ENCODE results near the gene FURIN.
"Not testable (repeated sequence)": the region's sequence is repeated elsewhere in the genome, so short reads cannot be mapped to it uniquely, and the experiment has no call there.

FURIN gene

DNA sequence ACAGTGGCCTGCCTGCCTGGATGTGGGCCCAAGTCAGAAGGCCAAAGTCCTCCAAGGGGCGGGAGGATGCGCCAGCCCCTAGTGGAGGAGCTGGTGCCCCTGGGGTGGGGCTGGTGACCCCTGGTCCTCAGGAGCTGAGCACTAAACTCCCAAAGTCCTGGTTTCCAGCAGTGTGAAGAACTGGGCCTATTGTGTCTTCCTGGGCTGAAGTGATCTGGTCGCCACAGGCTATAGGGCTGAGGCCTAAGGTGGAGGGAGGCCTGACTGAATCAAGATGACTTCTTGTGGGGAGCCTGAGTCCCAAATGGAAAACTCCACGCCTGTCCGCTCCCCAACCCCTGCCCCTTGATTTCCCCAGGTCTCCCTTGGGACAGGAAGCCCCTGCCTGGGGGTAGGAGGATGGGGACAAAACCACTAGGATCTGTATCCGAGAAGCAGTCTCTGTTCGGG, 15.2 kb downstream of the FURIN start:
- DNase-seq (ENCODE audit: low read depth) = no peak

DNA sequence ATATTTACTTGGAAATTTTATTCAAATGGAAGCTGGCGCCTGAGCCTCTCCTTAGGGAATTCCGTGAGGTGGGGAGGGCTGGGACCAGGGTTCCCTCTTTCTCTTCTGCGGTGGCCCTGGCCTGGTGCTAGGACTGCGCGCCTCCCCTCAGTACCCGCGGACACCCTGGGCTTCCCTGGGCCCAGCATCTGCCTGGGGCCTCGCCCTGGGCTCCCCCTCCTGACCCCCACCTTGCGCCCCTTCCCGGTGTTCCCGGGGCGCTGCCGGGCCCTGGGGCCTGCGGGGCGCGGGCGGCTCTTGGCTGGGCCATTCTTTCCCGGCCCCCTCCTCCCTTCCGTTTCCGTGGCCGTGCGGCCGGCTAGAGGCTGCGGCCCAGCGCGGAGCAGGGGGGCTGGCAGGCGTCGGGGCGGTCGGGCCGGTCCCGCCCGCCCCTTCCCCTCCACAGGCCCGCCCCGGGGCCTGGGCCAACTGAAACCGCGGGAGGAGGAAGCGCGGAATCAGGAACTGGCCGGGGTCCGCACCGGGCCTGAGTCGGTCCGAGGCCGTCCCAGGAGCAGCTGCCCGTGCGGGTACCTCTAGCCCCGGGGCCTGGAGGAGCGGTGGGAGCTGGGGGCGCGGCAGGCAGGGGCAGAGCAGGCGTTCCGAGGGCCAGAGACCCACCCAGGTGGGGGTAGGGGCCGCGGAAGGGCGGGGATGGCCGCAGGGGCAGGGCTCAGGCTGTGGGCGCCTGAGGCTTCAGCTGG, 15.8 kb downstream of the FURIN start, which contains the start of gene FES:
TSS of gene FES (plus strand) at position 529 of the 743 bp plus-strand sequence. CDS start 542 bp downstream, outside the sequence.
- DNase-seq (ENCODE audit: low read depth) = no peak

DNA sequence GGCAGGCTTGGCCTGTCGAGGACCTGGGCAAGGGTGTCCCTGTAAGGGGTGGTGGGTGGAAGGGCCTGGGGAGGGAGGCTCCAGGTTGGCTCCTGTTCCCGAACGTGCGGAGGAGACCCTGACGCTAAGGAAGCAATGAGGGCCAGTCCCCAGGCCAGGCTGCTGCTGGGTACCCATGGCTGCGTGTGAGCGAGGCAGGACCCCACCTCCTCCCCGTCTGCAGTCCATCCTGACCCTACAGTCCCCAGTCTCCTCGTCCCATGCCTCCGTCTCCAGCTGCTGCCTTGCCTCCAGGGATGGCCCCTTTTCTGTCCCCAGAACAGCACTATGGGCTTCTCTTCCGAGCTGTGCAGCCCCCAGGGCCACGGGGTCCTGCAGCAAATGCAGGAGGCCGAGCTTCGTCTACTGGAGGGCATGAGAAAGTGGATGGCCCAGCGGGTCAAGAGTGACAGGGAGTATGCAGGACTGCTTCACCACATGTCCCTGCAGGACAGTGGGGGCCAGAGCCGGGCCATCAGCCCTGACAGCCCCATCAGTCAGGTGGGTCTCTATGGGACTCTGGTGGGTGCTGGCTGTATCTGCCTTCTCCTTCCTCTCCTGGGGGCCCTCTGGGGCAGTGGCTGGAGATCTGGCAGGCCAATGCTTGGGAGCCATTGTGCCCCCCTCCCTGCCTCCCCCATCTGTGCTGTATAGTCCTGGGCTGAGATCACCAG, 16.5 kb downstream of the FURIN start:
- no peak for DNase-seq (ENCODE audit: low read depth)

DNA sequence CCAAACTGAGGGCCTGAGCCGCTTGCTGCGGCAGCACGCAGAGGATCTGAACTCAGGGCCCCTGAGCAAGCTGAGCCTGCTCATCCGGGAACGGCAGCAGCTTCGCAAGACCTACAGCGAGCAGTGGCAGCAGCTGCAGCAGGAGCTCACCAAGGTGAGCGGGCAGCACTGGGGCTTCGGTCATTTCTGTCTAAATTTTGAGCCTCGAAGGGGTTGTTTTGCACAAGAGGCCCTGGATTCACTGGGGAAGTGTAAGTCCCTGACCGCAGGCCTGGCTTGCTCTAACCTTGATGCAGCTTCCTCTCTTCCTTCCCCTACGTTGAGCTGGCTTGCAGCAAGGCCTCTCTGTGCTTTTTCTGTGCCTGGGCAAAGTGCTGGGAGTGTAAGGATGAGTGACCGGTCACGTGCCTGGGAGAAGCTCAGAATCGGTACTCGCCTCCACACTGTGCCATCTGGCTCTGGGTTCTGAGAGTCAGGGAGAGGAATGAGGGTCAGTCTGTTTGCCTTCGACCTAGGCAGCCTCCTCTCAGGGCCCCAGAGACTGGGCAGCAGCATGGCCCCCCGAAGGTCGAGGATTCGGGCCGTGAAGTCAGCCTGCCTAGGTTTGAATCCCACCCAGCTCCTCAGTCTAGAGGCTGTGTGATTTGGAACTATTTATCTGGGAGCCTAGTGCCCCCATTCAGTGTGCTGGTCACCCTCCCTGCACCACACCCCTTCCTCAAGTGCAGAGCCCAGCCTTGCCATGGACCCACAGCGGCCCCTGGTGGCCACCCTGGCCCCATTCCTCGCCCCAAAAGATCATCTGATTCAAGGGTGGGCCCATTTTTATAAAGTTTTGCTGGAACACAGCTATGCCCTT, 17.3 kb downstream of the FURIN start:
- DNase-seq (ENCODE audit: low read depth) = peak; percentile 74

DNA sequence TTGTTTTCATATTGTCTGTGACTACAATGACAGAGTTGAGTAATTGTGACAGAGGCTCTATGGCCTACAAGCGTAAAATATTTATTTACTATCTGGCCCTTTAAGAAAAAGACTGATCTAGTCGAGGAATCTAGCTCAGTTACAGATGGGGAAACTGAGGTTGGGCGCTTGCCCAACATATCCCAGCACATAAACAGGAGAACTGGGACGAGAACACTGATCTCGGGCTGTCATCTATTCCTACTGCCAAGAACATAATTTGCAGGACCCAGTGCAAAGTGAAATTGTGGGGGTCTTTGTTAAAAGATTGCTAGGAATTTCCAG, 17.9 kb downstream of the FURIN start:
- no peak for DNase-seq (ENCODE audit: low read depth)

DNA sequence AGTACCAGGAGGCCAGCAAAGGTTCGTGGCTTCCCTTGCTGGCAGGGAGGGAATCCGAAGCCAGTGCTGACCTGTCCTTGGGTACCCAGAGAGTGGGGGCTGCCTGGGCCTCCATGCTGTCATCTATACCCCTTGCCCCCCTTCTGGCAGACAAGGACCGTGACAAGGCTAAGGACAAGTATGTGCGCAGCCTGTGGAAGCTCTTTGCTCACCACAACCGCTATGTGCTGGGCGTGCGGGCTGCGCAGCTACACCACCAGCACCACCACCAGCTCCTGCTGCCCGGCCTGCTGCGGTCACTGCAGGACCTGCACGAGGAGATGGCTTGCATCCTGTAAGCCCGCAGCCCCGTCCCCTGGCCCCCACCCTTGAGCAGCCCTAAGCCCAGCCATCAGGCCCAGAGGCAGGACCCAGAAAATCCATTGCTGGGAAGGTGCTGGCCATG, 18.7 kb downstream of the FURIN start:
- DNase-seq (ENCODE audit: low read depth) = no peak

DNA sequence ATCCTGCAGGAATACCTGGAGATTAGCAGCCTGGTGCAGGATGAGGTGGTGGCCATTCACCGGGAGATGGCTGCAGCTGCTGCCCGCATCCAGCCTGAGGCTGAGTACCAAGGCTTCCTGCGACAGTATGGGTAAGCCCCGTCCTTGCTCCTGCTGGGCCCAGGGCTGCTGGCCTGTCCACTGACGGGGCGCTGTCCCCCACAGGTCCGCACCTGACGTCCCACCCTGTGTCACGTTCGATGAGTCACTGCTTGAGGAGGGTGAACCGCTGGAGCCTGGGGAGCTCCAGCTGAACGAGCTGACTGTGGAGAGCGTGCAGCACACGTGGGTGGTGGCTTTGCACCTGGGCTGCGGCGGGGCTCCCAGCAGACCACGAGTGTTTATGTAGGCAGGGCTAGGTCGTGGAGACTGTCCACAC, 20.9 kb downstream of the FURIN start:
- DNase-seq (ENCODE audit: low read depth) = no peak

DNA sequence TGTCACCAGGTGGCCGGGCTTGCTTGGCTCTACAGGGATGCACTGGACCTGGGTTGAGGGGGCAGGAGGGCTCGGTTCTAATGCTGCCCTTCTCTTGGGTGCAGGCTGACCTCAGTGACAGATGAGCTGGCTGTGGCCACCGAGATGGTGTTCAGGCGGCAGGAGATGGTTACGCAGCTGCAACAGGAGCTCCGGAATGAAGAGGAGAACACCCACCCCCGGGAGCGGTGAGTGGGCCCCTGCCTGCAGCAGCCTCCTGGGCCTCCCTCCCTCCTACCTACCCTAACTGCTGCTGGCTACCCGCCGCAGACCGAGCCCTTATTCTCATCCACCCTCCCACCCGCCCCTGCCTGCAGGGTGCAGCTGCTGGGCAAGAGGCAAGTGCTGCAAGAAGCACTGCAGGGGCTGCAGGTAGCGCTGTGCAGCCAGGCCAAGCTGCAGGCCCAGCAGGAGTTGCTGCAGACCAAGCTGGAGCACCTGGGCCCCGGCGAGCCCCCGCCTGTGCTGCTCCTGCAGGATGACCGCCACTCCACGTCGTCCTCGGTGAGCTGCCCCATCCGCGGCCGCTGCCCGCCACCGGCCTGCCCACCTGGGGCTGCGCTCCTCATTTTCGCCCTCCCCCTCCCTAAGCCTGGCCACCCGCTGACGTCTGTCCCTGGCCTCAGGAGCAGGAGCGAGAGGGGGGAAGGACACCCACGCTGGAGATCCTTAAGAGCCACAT, 21.5 kb downstream of the FURIN start:
- no peak for DNase-seq (ENCODE audit: low read depth)

DNA sequence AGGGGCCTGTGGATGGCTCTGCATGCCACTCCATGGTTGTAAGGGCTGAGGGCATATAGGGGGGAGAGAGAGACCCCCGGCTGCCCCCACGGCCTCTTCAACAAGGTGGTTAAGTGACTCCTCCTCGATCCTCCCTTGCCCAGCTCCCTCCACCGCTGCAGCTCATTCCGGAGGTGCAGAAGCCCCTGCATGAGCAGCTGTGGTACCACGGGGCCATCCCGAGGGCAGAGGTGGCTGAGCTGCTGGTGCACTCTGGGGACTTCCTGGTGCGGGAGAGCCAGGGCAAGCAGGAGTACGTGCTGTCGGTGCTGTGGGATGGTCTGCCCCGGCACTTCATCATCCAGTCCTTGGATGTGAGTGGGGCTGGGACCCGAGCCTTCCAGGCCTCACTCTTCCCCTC, 22.5 kb downstream of the FURIN start:
- no peak for DNase-seq (ENCODE audit: low read depth)

DNA sequence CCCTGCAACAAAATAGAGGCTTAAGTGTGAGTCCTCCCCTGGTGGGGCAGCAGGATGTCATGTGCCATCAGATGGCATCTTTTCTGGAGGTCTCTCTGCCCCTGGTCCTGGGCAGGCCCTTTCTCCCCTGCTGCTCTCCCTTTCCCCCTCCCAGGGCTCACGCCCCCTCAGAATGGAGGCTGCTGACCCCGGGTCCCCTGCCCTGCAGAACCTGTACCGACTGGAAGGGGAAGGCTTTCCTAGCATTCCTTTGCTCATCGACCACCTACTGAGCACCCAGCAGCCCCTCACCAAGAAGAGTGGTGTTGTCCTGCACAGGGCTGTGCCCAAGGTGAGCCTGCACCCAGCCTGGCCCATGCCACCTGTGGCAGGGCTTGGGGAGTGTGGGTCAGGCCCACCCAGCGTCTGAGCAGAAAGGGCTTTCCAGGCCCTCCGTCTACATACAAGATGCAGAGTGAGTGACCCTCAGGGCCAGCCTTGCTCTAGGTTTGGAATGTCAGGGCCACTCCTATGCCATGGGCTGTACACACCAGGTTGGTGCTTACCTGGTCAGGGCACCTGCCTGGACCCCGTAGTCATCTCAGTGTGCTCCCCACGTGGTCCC, 23.1 kb downstream of the FURIN start:
- DNase-seq (ENCODE audit: low read depth) = no peak

DNA sequence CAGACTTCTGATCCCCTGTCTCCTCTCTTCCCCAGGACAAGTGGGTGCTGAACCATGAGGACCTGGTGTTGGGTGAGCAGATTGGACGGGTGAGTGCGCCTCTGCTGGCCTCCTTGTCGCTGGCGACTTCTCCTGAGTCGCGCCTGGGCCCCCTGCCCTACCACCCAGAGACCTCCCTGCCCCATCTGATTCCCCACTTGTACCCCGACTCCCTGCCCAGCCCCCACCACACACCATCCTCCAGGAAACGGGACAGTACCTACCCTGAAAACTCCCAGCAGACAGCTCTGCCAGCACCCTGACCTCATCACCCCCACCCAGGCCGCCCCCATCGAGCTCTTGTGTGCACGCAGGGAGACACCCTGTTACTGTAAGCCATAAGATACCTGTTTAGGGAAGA, 23.6 kb downstream of the FURIN start:
- DNase-seq (ENCODE audit: low read depth) = no peak

DNA sequence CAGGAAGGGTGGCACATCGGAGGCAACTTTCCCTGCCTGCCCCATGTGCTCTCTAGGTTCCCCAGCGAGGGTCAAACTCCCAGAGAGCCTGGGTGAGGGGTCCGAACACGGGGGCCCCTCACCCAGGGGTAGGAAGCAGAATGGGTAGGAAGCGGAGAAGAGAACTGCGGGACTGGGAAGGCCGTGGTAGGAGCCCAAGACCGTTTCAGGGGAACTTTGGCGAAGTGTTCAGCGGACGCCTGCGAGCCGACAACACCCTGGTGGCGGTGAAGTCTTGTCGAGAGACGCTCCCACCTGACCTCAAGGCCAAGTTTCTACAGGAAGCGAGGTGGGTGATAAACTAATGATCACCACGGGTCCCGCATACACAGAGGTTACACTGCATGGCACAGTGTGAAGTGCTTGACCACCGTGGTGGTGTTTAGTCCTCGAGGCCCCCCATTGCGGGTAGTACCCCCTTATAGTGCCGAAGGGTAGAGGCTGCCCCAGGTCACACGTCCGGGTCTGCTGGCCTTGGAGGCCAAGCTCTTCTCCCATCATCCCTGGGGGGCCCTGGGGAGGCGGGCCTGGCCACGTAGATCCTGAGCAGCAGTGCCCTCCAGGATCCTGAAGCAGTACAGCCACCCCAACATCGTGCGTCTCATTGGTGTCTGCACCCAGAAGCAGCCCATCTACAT, 24.2 kb downstream of the FURIN start:
- no peak for DNase-seq (ENCODE audit: low read depth)

DNA sequence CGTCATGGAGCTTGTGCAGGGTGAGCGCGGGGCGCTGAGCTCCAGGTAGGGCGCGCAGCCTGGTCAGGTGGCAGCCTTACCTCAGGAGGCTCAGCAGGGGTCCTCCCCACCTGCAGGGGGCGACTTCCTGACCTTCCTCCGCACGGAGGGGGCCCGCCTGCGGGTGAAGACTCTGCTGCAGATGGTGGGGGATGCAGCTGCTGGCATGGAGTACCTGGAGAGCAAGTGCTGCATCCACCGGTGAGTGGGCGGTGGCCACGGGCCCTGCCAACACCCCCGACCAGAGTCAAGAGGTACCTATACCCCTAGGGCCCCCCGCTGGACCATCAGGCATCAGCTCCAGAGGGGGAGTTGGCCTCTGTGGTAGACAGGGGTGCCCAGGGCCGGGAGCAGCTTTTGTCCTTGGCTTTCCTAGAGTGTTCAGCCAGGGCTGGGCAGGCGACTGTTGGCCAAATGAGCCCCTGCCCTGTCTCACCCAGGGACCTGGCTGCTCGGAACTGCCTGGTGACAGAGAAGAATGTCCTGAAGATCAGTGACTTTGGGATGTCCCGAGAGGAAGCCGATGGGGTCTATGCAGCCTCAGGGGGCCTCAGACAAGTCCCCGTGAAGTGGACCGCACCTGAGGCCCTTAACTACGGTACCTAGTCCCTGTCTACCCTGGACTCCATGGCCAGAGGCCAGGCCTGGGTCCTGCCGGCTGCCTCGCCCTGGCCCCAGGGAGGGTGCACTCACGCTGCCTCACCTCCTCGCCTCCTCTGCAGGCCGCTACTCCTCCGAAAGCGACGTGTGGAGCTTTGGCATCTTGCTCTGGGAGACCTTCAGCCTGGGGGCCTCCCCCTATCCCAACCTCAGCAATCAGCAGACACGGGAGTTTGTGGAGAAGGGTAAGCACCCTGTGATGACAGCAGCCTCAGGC, 25.0 kb downstream of the FURIN start:
- no peak for DNase-seq (ENCODE audit: low read depth)

DNA sequence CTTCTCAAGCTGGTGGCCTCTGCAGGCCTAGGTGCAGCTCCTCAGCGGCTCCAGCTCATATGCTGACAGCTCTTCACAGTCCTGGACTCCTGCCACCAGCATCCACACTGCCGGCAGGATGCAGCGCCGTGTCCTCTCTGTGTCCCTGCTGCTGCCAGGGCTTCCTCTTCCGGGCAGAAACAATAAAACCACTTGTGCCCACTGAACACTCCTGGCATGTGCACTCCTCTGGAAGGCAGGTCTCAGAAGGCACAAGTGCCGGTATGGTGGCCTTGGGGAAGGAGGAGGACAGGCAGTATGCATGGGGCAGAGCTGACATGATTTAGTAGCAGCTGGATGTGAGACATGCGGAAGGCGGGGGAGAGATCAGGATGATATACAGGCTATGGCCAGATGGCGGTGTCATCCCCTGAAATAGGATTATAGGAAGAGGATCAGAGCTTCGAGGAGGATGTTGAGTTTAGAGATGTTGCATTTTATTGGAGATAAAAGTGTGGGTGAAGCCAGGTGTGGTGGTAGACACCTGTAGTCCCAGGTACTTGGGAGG, 27.3 kb downstream of the FURIN start:
- DNase-seq (ENCODE audit: low read depth) = no peak

DNA sequence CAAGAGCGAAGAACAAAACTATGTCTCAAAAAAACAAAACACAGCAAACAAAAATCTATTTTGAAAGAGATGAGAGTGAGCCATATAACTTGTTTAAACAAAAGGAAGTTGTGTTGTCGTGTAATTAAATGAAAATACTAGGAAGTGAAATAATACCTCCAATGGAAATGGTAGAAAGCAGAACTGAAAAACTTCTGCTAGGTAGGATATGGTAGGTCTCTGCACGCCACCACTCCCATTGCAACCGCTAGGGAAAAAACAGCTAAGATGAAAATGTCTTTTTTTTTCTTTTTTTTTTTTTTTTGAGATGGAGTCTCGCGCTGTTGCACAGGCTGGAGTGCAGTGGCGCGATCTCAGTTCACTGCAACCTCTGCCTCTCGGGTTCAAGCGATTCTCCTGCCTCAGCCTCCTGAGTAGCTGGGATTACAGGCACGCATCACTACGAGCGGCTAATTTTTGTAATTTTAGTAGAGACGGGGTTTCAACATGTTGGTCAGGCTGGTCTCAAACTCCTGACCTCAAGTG, 28.8 kb downstream of the FURIN start:
- not testable (repeated sequence) for DNase-seq (ENCODE audit: low read depth)

DNA sequence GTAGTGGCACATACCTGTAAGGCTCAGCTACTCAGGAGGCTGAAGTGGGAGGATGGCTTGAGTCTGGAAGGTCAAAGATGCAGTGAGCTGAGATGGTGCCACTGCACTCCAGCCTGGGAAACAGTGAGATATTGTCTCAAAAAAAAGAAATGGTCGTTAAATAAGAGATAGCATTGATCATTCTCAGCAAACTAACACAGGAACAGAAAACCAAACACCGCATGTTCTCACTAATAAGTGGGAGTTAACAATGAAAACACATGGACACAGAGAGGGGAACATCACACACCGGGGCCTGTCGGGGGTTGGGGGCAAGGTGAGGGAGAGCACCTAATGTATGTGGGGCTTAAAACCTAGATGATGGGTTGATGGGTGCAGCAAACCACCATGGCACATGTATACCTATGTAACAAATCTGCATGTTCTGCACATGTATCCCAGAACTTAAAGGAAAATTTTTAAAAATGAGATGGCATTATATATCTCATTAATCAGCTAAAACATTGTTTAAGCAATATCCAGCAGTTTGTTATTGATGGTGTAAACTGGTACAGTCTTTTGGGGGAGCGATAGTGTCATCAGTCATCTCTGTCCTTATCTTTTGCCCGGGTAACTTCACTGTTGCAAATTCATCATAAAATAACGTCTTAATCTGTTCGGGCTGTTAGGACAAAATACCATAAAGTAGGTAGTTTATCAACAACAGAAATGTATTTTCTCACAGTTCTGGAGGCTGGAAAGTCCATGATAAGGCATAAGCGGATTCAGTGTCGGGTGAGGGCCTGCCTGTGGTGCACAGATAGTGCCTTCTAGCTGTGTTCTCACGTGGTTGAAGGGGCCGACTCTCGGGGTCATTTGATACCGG, 33.0 kb downstream of the FURIN start:
- no peak for DNase-seq (ENCODE audit: low read depth)

DNA sequence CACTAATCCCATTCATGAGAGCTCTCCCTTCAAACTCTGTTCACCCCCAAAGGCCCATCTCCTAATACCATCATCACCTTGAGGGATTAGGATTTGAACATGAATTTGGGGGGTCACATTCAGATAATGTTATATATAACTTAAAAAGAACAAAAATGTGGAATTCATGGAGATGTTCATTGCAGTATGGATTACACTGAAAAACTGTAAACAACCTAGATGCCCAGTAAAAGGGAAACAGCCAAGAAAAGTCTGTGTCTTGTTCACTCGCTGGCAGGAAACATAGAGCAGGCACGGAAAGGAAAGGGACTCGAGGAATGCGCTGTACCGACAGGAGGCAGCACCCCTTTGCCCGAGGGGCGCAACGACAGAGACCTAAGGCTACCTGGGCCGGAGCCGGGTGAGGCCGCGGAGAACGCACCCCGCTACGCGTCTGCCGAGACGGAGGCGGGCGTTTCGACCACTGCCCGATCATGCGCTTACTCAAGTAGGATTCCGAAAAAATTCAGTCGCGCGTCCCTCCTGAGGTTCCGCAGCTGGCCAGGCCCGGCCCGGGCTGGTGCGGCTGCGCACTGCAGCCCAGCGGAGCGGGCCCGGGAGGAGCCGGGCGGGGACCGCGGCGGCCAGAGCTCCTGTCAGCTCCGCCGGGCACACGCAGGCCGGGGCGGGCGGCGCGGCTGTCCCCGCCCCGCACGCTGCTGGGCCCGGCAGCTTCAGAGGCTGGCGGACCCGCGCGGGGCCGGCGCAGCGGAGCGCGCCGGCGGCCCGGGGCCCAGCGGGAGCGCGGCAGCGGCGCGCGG, 33.9 kb downstream of the FURIN start:
- peak; percentile 47 for DNase-seq (ENCODE audit: low read depth)
